ENCODE measurements around the gene ZNF100. TPM values are rescaled to one million over a fixed set of nuclear protein-coding genes. Genes with fewer than 3 reads are reported as not detected.
"Not testable (repeated sequence)": the region's sequence is repeated elsewhere in the genome, so short reads cannot be mapped to it uniquely, and the experiment has no call there.

The ZNF100 gene
- total RNA-seq, 2 experiments from 2014 or later = 24.7 to 27.0 TPM

GRCh38 chr19:21755555-21755954 lies 11.8 kb downstream of the ZNF100 start:
- ATAC-seq; H3K9me3 Mint-ChIP-seq (ENCODE audit: low read depth); H3K27ac Mint-ChIP-seq; H3K4me3 Mint-ChIP-seq; DNase-seq; POLR2A ChIA-PET; H3K27me3 Mint-ChIP-seq: not testable (repeated sequence)
- Mint-ChIP-seq H3K4me1 (peaks cover 12% of the 10 kb centered on the region), H3K36me3 (ENCODE audit: low read depth) (peaks cover 91% of the 10 kb centered on the region)
- CTCF ChIA-PET = interaction anchor here (0.6 to 0.7 kb wide), 2 partner anchors 11 to 1598 kb away, joined by 3 to 5 read pairs; no protein-coding TSS in a partner anchor
- intact Hi-C loops (cut with DNase I, micrococcal nuclease) = loop anchor here in 1 of 2 experiments (5.0 kb wide), 1 partner anchor 137 kb away; no protein-coding TSS in a partner anchor

DNA sequence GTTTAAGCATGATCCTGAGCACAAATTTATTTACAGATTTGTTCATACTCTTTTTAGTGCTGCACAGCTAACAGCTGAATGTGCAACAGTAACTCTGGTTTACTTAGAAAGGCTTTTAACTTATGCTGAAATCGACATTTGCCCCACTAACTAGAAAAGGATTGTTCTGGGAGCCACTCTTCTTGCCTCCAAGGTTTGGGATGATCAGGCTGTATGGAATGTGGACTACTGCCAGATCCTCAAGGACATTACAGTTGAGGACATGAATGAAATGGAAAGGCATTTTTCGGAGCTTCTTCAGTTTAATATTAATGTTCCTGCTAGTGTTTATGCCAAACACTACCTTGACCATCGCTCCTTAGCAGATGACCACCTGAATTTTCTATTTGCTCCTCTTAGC lies 16.0 kb downstream of the ZNF100 start:
- DNase-seq = no peak
- no peak overlapping the region for H3K4me3 Mint-ChIP-seq
- peaks cover 90% of the 10 kb centered on the region for H3K36me3 Mint-ChIP-seq (ENCODE audit: low read depth)
- peaks cover 10% of the 10 kb centered on the region for H3K9me3 Mint-ChIP-seq (ENCODE audit: low read depth)
- H3K27ac Mint-ChIP-seq = no peak overlapping the region
- CTCF ChIA-PET = no interaction called here
- peaks cover 24% of the 10 kb centered on the region for H3K4me1 Mint-ChIP-seq
- no peaks in the 10 kb centered on the region for H3K27me3 Mint-ChIP-seq
- ATAC-seq = no peak
- POLR2A ChIA-PET = no interaction called here
- intact Hi-C loops (cut with DNase I, micrococcal nuclease) = no loop called here

DNA sequence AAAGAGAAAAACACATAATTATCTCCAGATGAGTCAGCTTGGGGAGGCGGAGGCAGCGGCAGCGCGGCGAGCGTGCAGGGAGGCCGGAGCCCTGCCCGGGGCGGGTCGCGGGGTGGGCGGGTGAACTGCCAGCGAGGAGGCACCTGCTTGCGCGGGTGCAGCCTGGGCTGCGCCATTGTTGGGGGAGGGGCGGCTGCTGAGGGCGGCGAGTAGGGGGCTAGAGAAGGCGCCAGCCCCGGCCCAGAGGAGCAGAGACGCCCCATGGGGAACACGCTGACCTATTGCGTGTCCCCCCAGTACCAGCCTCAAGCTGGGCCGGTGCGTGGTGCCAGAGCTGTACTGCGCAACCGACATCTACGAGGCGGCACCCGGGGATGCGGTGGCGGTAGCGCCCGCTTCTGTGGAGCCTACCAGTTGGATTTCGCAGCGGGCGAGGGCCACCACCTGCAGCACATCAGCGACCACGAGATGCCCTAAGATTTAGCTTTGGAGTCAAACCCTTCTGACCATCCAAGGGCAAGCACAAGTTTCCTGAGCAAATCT lies 16.7 kb downstream of the ZNF100 start:
- intact Hi-C loops (cut with DNase I, micrococcal nuclease) = no loop called here
- CTCF ChIA-PET = no interaction called here
- Mint-ChIP-seq H3K36me3 (ENCODE audit: low read depth) (peaks cover 87% of the 10 kb centered on the region), H3K27me3 (no peaks in the 10 kb centered on the region), H3K4me1 (peaks cover 21% of the 10 kb centered on the region), H3K27ac (no peak overlapping the region), H3K9me3 (ENCODE audit: low read depth) (peaks cover 10% of the 10 kb centered on the region), H3K4me3 (no peak overlapping the region)
- ATAC-seq (no peak), DNase-seq (no peak)
- POLR2A ChIA-PET = no interaction called here

- peaks cover 77% of the 10 kb centered on the region for H3K36me3 Mint-ChIP-seq (ENCODE audit: low read depth)
- DNase-seq (no peak), ATAC-seq (peak; percentile 83)
- H3K4me3 Mint-ChIP-seq = no peak overlapping the region
- ChIA-PET CTCF (no interaction called here), POLR2A (no interaction called here)
- intact Hi-C loops (cut with DNase I, micrococcal nuclease) = no loop called here
- H3K4me1 Mint-ChIP-seq = peaks cover 17% of the 10 kb centered on the region
- no peak overlapping the region for H3K27ac Mint-ChIP-seq
- H3K9me3 Mint-ChIP-seq (ENCODE audit: low read depth) = peaks cover 5% of the 10 kb centered on the region
- no peaks in the 10 kb centered on the region for H3K27me3 Mint-ChIP-seq
Measured at GRCh38 chr19:21749090-21749489, 18.3 kb downstream of the ZNF100 start.

GRCh38 chr19:21748088-21748487 lies 19.3 kb downstream of the ZNF100 start:
- Mint-ChIP-seq H3K4me1 (peaks cover 17% of the 10 kb centered on the region), H3K27ac (no peak overlapping the region), H3K4me3 (no peak overlapping the region), H3K27me3 (no peaks in the 10 kb centered on the region), H3K9me3 (ENCODE audit: low read depth) (peaks cover 5% of the 10 kb centered on the region), H3K36me3 (ENCODE audit: low read depth) (peaks cover 74% of the 10 kb centered on the region)
- intact Hi-C loops (cut with DNase I, micrococcal nuclease) = no loop called here
- ATAC-seq (no peak), DNase-seq (no peak)
- ChIA-PET CTCF (no interaction called here), POLR2A (no interaction called here)

GRCh38 chr19:21740559-21740958 lies 26.8 kb downstream of the ZNF100 start:
- peaks cover 74% of the 10 kb centered on the region for H3K36me3 Mint-ChIP-seq (ENCODE audit: low read depth)
- H3K4me1 Mint-ChIP-seq = no peaks in the 10 kb centered on the region
- ChIA-PET CTCF (no interaction called here), POLR2A (no interaction called here)
- peaks cover 24% of the 10 kb centered on the region for H3K9me3 Mint-ChIP-seq (ENCODE audit: low read depth)
- H3K27ac Mint-ChIP-seq = no peak overlapping the region
- DNase-seq (no peak), ATAC-seq (no peak)
- no peak overlapping the region for H3K4me3 Mint-ChIP-seq
- intact Hi-C loops (cut with DNase I, micrococcal nuclease) = no loop called here
- no peaks in the 10 kb centered on the region for H3K27me3 Mint-ChIP-seq

DNA sequence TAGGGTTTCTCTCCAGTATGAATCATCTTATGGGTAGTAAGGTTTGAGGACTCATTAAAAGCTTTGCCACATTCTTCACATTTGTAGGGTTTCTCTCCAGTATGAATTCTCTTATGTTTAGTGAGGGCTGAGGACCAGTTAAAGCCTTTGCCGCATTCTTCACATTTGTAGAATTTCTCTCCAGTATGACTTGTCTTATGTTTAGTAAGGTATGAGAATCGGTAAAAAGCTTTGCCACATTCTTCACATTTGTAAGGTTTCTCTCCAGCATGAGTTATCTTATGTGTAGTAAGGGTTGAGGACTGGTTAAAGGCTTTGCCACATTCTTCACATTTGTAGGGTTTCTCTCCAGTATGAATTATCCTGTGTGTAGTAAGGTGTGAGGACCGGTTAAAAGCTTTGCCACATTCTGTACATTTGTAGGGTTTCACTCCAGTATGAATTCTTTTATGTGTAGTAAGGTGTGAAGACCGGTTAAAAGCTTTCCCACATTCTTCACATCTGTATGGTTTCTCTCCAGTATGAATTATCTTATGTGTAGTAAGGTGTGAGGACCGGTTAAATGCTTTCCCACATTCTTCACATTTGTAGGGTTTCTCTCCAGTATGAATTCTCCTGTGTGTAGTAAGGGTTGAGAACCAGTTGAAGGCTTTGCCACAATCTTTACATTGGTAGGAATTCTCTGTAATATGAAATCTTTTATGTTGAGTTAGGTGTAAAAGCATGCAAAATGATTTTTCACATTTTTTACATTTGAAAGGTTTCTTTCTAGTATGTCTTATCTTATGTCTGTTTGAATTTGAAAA lies 40.2 kb downstream of the ZNF100 start:
- CTCF ChIA-PET; ATAC-seq; H3K4me3 Mint-ChIP-seq; H3K27ac Mint-ChIP-seq; DNase-seq; H3K4me1 Mint-ChIP-seq; H3K27me3 Mint-ChIP-seq; intact Hi-C loops (cut with DNase I, micrococcal nuclease); POLR2A ChIA-PET: not testable (repeated sequence)
- peaks cover 31% of the 10 kb centered on the region for H3K9me3 Mint-ChIP-seq (ENCODE audit: low read depth)
- H3K36me3 Mint-ChIP-seq (ENCODE audit: low read depth) = peaks cover 62% of the 10 kb centered on the region

DNA sequence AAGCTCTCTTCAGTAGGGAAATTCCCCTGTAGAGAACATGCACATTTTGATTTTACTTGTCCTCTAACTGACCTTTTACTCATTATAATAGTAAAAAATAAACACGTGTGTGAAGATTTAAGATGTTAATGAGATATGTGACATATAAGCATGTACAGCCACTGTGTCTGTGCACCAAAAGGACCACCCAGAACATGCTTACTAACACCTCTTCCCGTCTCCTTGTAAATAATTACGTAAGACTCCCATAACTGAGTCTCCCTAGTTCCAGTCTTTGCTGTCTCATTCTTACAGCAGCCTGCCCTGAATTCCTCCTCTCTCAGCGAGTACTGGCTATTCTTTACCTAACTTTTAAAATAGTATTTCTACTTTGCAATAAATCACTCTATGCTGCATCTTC lies 53.6 kb downstream of the ZNF100 start:
- ChIA-PET CTCF (interaction anchor here (0.8 kb wide), 1 partner anchor 170 kb away, joined by 3 read pairs; no protein-coding TSS in a partner anchor), POLR2A (no interaction called here)
- ATAC-seq (no peak), DNase-seq (no peak)
- peaks cover 2% of the 10 kb centered on the region for H3K36me3 Mint-ChIP-seq (ENCODE audit: low read depth)
- H3K9me3 Mint-ChIP-seq (ENCODE audit: low read depth) = peaks cover 14% of the 10 kb centered on the region
- intact Hi-C loops (cut with DNase I, micrococcal nuclease) = no loop called here
- H3K27me3 Mint-ChIP-seq = no peaks in the 10 kb centered on the region
- no peak overlapping the region for H3K27ac Mint-ChIP-seq
- no peaks in the 10 kb centered on the region for H3K4me1 Mint-ChIP-seq
- no peak overlapping the region for H3K4me3 Mint-ChIP-seq

DNA sequence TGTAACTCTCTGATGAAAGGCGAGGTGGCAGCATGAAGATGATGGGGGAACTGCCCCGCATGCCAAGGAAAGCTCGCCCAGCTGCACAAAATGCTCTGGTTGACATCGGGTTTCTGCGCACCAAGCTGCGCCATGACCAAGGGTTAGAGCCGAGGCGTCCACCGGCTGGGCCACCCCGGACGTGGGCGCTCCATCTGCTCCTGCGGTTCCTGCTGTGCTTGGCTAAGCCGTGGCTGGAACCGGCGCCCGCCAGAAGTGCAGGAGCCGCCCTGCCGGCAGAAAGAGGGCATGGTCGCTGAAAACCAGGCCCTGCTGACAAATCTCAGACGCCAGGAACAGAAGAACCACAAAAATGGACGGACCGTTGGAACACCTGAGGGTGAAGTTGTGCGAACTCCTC lies 57.9 kb downstream of the ZNF100 start:
- DNase-seq (no peak), ATAC-seq (no peak)
- Mint-ChIP-seq H3K4me1 (no peaks in the 10 kb centered on the region), H3K27ac (no peak overlapping the region), H3K9me3 (ENCODE audit: low read depth) (peaks cover 7% of the 10 kb centered on the region), H3K4me3 (no peak overlapping the region), H3K27me3 (no peaks in the 10 kb centered on the region), H3K36me3 (ENCODE audit: low read depth) (no peaks in the 10 kb centered on the region)
- intact Hi-C loops (cut with DNase I, micrococcal nuclease) = no loop called here
- CTCF ChIA-PET = no interaction called here
- POLR2A ChIA-PET = no interaction called here

DNA sequence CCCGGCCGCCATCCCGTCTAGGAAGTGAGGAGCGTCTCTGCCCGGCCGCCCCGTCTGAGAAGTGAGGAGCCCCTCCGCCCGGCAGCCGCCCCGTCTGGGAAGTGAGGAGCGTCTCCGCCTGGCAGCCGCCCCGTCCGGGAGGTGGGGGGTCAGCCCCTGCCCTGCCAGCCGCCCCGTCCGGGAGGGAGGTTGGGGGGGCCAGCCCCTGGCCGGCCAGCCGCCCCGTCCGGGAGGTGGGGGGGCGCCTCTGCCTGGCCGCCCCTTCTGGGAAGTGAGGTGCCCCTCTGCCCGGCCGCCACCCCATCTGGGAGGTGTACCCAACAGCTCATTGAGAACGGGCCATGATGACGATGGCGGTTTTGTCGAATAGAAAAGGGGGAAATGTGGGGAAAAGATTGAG lies 59.5 kb downstream of the ZNF100 start:
- CTCF ChIA-PET; H3K27me3 Mint-ChIP-seq; POLR2A ChIA-PET; H3K4me1 Mint-ChIP-seq; intact Hi-C loops (cut with DNase I, micrococcal nuclease); H3K9me3 Mint-ChIP-seq (ENCODE audit: low read depth); H3K4me3 Mint-ChIP-seq; H3K27ac Mint-ChIP-seq; DNase-seq; H3K36me3 Mint-ChIP-seq (ENCODE audit: low read depth); ATAC-seq: not testable (repeated sequence)

GRCh38 chr19:21707065-21707464 lies 60.3 kb downstream of the ZNF100 start:
- ATAC-seq (no peak), DNase-seq (no peak)
- ChIA-PET POLR2A (no interaction called here), CTCF (no interaction called here)
- intact Hi-C loops (cut with DNase I, micrococcal nuclease) = no loop called here
- Mint-ChIP-seq H3K4me3 (no peak overlapping the region), H3K36me3 (ENCODE audit: low read depth) (no peaks in the 10 kb centered on the region), H3K4me1 (no peaks in the 10 kb centered on the region), H3K9me3 (ENCODE audit: low read depth) (no peaks in the 10 kb centered on the region), H3K27ac (no peak overlapping the region), H3K27me3 (no peaks in the 10 kb centered on the region)

DNA sequence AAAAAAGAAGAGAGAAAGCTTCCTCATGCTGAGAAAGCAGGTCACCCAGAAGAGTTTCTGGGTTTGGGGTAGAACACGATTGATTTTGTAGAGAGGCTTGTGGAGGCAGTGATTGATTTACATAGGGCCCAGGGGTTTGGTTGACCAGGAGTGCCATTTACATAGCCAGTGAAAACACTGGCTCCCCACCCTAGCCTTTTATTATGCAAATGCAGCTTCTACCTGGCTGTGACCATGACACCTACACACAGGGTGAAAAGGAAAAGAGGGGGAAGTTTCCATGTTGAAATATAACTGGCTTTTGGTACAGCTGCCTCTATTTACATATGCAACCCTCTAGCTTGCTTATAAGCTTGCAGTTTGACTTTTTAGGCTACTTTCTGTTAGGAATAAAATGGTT lies 62.0 kb downstream of the ZNF100 start:
- ATAC-seq = no peak
- H3K27me3 Mint-ChIP-seq = no peaks in the 10 kb centered on the region
- intact Hi-C loops (cut with DNase I, micrococcal nuclease) = no loop called here
- DNase-seq = no peak
- ChIA-PET CTCF (no interaction called here), POLR2A (no interaction called here)
- H3K36me3 Mint-ChIP-seq (ENCODE audit: low read depth) = no peaks in the 10 kb centered on the region
- no peak overlapping the region for H3K27ac Mint-ChIP-seq
- no peak overlapping the region for H3K4me3 Mint-ChIP-seq
- H3K4me1 Mint-ChIP-seq = no peaks in the 10 kb centered on the region
- no peaks in the 10 kb centered on the region for H3K9me3 Mint-ChIP-seq (ENCODE audit: low read depth)

All from activated CD4-positive, alpha-beta T cell treated with anti-CD3 and anti-CD28 coated beads for 36 hours (primary cell).